ENCODE data around the gene ABI3BP. TPM values are rescaled to one million over a fixed set of nuclear protein-coding genes. Genes with fewer than 3 reads are reported as not detected.
A peak's percentile ranks its signal among the peaks of the same experiment; 100 is the strongest.
"Not testable (repeated sequence)": the region's sequence is repeated elsewhere in the genome, so short reads cannot be mapped to it uniquely, and the experiment has no call there.

The ABI3BP gene
- 1.3 and 1.7 TPM in 2 replicates for total RNA-seq (2014; rRNA removed; shearing (Covaris generic))
- 0.27 and 3.1 TPM in 2 replicates for polyA plus RNA-seq (2014; cell fraction: nucleus; rRNA removed)

GRCh38 chr3:100993309-100993708 lies at the start of gene ABI3BP:
TSS of gene ABI3BP (minus strand) at chr3:100993421. CDS start at chr3:100993384, 37 bp downstream.
- peak; percentile 12 for DNase-seq (ENCODE audit: extremely low read depth, low read depth)

GRCh38 chr3:101039285-101039684 lies 46.1 kb upstream of the ABI3BP start:
- DNase-seq (ENCODE audit: extremely low read depth, low read depth), result no peak

- DNase-seq (ENCODE audit: extremely low read depth, low read depth), result no peak
Observed at GRCh38 chr3:101038880-101039279, 45.7 kb upstream of the ABI3BP start.

- no peak for DNase-seq (ENCODE audit: extremely low read depth, low read depth)
Observed at GRCh38 chr3:101038393-101038792, 45.2 kb upstream of the ABI3BP start.

GRCh38 chr3:101037613-101038012 lies 44.4 kb upstream of the ABI3BP start:
- no peak for DNase-seq (ENCODE audit: extremely low read depth, low read depth)

- no peak for DNase-seq (ENCODE audit: extremely low read depth, low read depth)
Observed at GRCh38 chr3:101036676-101037075, 43.5 kb upstream of the ABI3BP start.

GRCh38 chr3:101036213-101036618 lies 43.0 kb upstream of the ABI3BP start:
- DNase-seq (ENCODE audit: extremely low read depth, low read depth), result peak; percentile 78

- DNase-seq (ENCODE audit: extremely low read depth, low read depth), result no peak
Observed at GRCh38 chr3:101027286-101027685, 34.1 kb upstream of the ABI3BP start.

- DNase-seq (ENCODE audit: extremely low read depth, low read depth), result no peak
Observed at GRCh38 chr3:101026881-101027280, 33.7 kb upstream of the ABI3BP start.

- no peak for DNase-seq (ENCODE audit: extremely low read depth, low read depth)
Observed at GRCh38 chr3:101026244-101026643, 33.0 kb upstream of the ABI3BP start.

GRCh38 chr3:101020351-101021015 lies 27.3 kb upstream of the ABI3BP start:
- DNase-seq (ENCODE audit: extremely low read depth, low read depth), result no peak

- DNase-seq (ENCODE audit: extremely low read depth, low read depth), result no peak
Observed at GRCh38 chr3:101017017-101017416, 23.8 kb upstream of the ABI3BP start.

- not testable (repeated sequence) for DNase-seq (ENCODE audit: extremely low read depth, low read depth)
Observed at GRCh38 chr3:101012312-101012711, 19.1 kb upstream of the ABI3BP start.

- DNase-seq (ENCODE audit: extremely low read depth, low read depth), result no peak
Observed at GRCh38 chr3:101011136-101011535, 17.9 kb upstream of the ABI3BP start.

GRCh38 chr3:101010296-101010695 lies 17.1 kb upstream of the ABI3BP start:
- DNase-seq (ENCODE audit: extremely low read depth, low read depth), result no peak

- no peak for DNase-seq (ENCODE audit: extremely low read depth, low read depth)
Observed at GRCh38 chr3:101009386-101009785, 16.2 kb upstream of the ABI3BP start.

- no peak for DNase-seq (ENCODE audit: extremely low read depth, low read depth)
Observed at GRCh38 chr3:100999160-100999559, 5.9 kb upstream of the ABI3BP start.

GRCh38 chr3:100994809-100995208 lies 1.6 kb upstream of the ABI3BP start:
- DNase-seq (ENCODE audit: extremely low read depth, low read depth), result no peak

- DNase-seq (ENCODE audit: extremely low read depth, low read depth), result no peak
Observed at GRCh38 chr3:100994187-100994586, 966 bp upstream of the ABI3BP start.

- peak; percentile 28 for DNase-seq (ENCODE audit: extremely low read depth, low read depth)
Observed at GRCh38 chr3:100992231-100993012, 799 bp downstream of the ABI3BP start.

GRCh38 chr3:100988080-100988479 lies 5.1 kb downstream of the ABI3BP start:
- no peak for DNase-seq (ENCODE audit: extremely low read depth, low read depth)

- no peak for DNase-seq (ENCODE audit: extremely low read depth, low read depth)
Observed at GRCh38 chr3:100984308-100984707, 8.9 kb downstream of the ABI3BP start.

Data from NCI-H460 (cell line).